ENCODE data around the gene CHRNB4. TPM values are rescaled to one million over a fixed set of nuclear protein-coding genes. Genes with fewer than 3 reads are reported as not detected.
"Not testable (repeated sequence)": the region's sequence is repeated elsewhere in the genome, so short reads cannot be mapped to it uniquely, and the experiment has no call there.

The CHRNB4 gene
- total RNA-seq, 2 experiments from 2014 or later, result not detected

DNA sequence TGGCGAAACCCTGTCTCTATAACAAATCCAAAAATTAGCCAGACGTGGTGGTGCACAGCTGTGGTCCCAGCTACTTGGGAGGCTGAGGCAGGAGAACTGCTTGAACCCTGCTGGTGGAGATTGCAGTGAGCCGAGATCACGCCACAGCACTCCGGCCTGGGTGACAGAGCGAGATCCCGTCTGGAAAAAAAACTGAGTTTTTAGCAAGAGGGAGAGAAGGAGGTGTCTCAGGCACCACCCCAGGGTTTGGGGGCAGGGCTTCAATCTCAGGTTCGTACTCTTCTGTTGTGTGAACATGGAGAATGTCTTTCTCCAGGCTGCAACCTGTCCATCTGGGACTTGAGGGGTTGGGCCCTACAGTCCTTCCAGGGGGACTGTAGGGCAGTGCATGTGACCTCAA is 22.9 kb downstream of the CHRNB4 start:
- Mint-ChIP-seq H3K36me3 (no peaks in the 10 kb centered on the region), H3K27me3 (peaks cover 46% of the 10 kb centered on the region), H3K27ac (no peak overlapping the region), H3K4me1 (peaks cover 16% of the 10 kb centered on the region), H3K4me3 (no peak overlapping the region), H3K9me3 (no peaks in the 10 kb centered on the region)
- DNase-seq, result no peak

DNA sequence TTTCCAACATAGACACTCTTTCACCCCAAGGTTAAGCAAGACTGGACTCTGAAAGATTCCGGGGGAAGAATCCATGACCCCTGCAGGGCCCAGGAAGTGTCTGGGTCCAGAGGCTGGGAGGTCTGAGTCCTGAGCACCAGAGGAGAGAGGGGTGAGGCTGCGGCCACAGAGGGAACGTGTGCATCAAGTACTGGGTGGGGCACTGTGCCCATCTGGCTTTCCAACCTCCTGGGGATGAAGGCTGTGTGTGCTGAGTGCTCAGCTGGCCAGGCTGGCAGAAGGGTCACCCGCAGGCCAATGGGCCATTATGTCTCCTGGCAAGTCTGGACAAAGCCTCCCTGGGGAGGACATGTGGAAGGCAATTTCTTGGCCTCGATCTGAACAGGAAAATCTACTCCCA is 23.5 kb downstream of the CHRNB4 start:
- DNase-seq, result no peak
- no peak overlapping the region for H3K27ac Mint-ChIP-seq
- H3K4me3 Mint-ChIP-seq, result no peak overlapping the region
- H3K4me1 Mint-ChIP-seq, result peaks cover 16% of the 10 kb centered on the region
- H3K36me3 Mint-ChIP-seq, result no peaks in the 10 kb centered on the region
- H3K9me3 Mint-ChIP-seq, result no peaks in the 10 kb centered on the region
- H3K27me3 Mint-ChIP-seq, result peaks cover 41% of the 10 kb centered on the region

DNA sequence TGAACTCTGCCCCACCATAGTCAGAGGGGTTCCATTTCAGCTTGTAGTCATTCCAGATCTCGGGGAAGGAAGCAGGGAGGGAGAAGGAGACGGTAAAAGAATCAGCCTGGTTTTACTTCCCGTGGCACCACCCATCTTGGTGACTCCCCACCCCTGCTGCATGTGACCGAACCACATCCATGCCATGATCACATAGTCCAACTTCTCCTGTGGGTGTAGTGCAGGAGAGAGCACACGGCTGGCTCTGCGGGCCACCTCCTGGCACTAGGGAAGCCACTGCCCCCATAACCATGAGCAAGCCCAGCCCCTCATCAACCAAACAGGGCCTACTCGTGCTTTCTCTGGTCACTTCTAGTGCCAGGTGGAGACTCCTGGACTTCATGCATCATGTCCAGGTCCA is 23.9 kb downstream of the CHRNB4 start:
- no peaks in the 10 kb centered on the region for H3K36me3 Mint-ChIP-seq
- no peak overlapping the region for H3K27ac Mint-ChIP-seq
- H3K4me1 Mint-ChIP-seq, result peaks cover 16% of the 10 kb centered on the region
- H3K4me3 Mint-ChIP-seq, result no peak overlapping the region
- H3K9me3 Mint-ChIP-seq, result no peaks in the 10 kb centered on the region
- peaks cover 37% of the 10 kb centered on the region for H3K27me3 Mint-ChIP-seq
- DNase-seq, result no peak

DNA sequence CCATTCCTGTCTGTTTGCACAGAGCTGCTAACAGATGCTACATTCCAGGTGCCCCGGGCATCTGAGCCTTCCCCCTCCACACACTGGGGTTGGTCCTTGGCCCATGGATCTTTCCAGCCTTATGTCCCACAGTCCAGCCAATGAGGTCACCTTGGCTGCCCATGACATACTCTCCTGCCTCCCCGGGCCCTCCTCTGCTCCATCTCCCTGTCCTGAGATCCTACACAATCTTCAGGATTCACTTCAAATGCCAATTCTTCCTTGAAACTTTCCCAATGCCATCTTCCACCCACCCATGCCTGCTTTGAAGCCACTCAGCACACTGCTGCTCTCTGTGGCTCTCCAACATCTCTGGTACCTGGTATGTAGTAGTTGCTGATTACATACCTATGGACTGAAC is 24.5 kb downstream of the CHRNB4 start:
- Mint-ChIP-seq H3K4me1 (peaks cover 11% of the 10 kb centered on the region), H3K27ac (no peak overlapping the region), H3K9me3 (no peaks in the 10 kb centered on the region), H3K27me3 (peaks cover 32% of the 10 kb centered on the region), H3K4me3 (no peak overlapping the region), H3K36me3 (no peaks in the 10 kb centered on the region)
- no peak for DNase-seq

DNA sequence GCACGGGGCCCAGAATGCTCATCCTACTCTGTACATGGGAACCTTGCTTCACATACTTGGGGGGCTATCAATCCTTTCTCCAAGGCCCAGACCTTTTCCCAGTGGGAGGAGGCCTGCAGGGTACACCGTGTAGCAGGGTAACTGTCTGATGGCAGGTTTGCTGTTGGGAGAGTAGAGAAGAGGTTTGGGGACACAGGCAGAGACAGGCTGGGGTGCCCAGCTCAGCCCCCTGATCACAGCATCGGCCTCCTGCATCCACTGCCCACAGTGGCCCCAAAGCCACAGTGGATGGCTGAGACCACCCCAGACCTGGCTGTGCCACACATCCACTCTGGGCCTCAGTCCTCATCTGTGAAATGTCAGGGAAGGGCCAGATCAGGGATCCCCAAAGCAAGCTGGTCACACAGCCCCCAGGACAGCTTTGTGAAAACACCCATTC is 25.8 kb downstream of the CHRNB4 start:
- Mint-ChIP-seq H3K27me3 (peaks cover 23% of the 10 kb centered on the region), H3K9me3 (no peaks in the 10 kb centered on the region), H3K4me3 (no peak overlapping the region), H3K4me1 (peaks cover 7% of the 10 kb centered on the region), H3K27ac (no peak overlapping the region), H3K36me3 (no peaks in the 10 kb centered on the region)
- DNase-seq, result no peak

DNA sequence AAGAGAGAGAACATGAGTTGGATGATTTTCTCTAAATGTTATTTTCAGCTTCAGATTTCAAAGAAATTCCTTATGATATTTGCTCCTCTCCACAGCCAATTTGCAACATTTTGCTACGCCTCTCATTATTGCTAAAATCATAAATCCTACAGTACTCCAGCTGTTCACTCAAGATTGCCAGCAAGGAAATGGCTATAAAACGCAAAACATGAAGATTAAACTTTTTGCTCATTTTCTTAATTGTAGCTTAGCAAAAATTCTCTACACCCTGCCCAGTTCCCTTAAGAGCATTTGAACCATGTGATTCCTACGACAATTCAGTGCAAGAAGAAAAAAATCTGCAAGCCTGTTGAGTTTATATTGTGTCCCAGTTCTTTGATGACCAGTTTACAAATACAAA is 27.0 kb downstream of the CHRNB4 start:
- Mint-ChIP-seq H3K27me3 (peaks cover 12% of the 10 kb centered on the region), H3K4me1 (peaks cover 2% of the 10 kb centered on the region), H3K27ac (no peak overlapping the region), H3K4me3 (no peak overlapping the region), H3K36me3 (no peaks in the 10 kb centered on the region), H3K9me3 (no peaks in the 10 kb centered on the region)
- DNase-seq, result no peak

DNA sequence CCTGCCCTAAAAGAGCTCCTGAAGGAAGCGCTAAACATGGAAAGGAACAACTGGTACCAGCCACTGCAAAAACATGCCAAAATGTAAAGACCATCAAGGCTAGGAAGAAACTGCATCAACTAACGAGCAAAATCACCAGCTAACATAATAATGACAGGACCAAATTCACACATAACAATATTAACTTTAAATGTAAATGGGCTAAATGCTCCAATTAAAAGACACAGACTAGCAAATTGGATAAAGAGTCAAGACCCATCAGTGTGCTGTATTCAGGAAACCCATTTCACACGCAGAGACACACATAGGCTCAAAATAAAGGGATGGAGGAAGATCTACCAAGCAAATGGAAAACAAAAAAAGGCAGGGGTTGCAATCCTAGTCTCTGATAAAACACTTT is 31.5 kb downstream of the CHRNB4 start:
- H3K4me3 Mint-ChIP-seq, result not testable (repeated sequence)

DNA sequence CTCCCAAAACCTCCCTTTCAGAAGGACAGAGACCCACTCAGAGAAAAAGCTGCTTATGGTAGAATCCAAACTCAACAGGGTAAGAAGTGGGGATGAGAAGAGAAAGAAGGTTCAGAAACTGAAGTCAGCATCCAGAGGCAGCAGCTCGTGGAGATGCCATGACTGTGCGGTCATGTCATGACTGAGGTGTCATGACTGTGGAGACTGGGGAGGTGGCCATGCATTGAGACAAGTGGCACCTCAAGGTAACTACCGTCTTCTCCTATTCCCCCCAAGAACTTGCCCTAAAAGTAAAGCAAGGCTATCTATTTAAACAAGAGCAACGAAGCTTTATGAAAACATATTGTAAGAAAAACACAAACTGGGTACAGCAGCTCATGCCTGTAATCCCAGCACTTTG is 35.3 kb downstream of the CHRNB4 start:
- H3K27ac Mint-ChIP-seq, result no peak overlapping the region
- no peak for DNase-seq
- H3K27me3 Mint-ChIP-seq, result peaks cover 7% of the 10 kb centered on the region
- H3K36me3 Mint-ChIP-seq, result no peaks in the 10 kb centered on the region
- no peak overlapping the region for H3K4me3 Mint-ChIP-seq
- H3K4me1 Mint-ChIP-seq, result no peaks in the 10 kb centered on the region
- no peaks in the 10 kb centered on the region for H3K9me3 Mint-ChIP-seq

More for the DNA sequence above, 31.5 kb downstream of the CHRNB4 start:
- not testable (repeated sequence) for H3K9me3 Mint-ChIP-seq, DNase-seq, H3K27me3 Mint-ChIP-seq, H3K27ac Mint-ChIP-seq, H3K4me1 Mint-ChIP-seq, H3K36me3 Mint-ChIP-seq

DNA sequence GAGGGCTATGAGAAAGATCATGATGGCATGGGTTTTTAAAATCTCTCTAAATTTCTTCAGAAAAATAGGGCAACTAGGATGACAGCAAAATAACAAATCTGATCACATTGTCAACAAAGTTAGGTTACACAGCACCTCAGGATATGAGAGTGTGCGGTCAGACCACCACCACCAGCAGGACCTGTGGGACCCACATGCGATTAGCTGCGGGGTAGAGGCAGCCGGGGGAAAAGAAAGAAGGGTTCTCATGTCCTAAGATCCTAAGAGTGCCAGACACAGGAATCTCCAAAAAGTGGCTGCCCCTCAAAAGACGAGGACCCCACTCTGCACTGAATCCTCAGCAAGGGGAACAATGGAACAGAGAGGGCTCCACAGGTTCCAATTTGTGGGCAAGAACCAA is 35.8 kb downstream of the CHRNB4 start:
- Mint-ChIP-seq H3K4me1 (no peaks in the 10 kb centered on the region), H3K36me3 (no peaks in the 10 kb centered on the region)

DNA sequence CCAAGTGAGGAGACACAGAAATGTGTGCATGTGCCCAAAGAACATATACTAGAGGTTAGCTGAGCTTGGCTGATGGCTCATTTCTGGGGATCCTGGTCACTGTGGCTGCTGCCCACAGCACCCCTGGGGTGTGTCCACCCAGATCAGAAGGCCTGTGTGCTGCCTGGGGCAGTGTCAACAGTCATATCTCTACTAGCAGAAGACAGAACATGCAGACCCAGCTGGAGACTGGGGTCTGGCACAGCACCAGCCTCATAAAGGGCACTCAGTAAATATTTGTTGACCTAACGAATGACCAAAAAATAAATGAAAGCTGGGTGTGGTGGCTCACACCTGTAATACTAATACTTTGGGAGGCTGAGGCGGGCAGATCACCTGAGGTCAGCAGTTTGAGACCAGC is 36.6 kb downstream of the CHRNB4 start:
- H3K4me1 Mint-ChIP-seq, result no peaks in the 10 kb centered on the region
- no peaks in the 10 kb centered on the region for H3K36me3 Mint-ChIP-seq
- H3K27ac Mint-ChIP-seq, result no peak overlapping the region
- no peak overlapping the region for H3K4me3 Mint-ChIP-seq
- H3K27me3 Mint-ChIP-seq, result peaks cover 7% of the 10 kb centered on the region
- H3K9me3 Mint-ChIP-seq, result no peaks in the 10 kb centered on the region
- no peak for DNase-seq

More for the DNA sequence above, 35.8 kb downstream of the CHRNB4 start:
- H3K27me3 Mint-ChIP-seq, result peaks cover 7% of the 10 kb centered on the region
- no peak overlapping the region for H3K27ac Mint-ChIP-seq
- no peak overlapping the region for H3K4me3 Mint-ChIP-seq
- no peaks in the 10 kb centered on the region for H3K9me3 Mint-ChIP-seq
- no peak for DNase-seq

DNA sequence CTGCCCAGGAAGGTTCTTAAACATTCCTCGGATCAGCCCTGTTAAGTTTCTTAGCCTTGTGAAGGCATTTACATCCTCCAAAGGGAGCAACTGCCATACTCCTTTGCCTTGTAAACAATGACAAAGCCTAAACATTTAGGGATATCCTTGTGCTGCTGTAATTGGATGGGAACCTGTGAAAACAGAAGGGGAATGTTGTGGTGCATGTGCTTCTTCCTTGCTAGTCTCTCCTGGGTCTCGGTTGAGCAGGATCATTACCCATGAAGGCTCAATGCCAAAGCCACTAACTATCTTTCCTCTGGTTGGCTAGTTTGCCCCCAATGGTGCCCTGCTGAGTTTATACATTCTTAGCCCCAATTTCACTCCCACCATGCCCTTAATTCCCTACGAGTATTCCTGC is 37.5 kb downstream of the CHRNB4 start:
- Mint-ChIP-seq H3K4me1 (no peaks in the 10 kb centered on the region), H3K9me3 (no peaks in the 10 kb centered on the region), H3K36me3 (no peaks in the 10 kb centered on the region), H3K27ac (no peak overlapping the region), H3K27me3 (peaks cover 7% of the 10 kb centered on the region), H3K4me3 (no peak overlapping the region)
- DNase-seq, result no peak

DNA sequence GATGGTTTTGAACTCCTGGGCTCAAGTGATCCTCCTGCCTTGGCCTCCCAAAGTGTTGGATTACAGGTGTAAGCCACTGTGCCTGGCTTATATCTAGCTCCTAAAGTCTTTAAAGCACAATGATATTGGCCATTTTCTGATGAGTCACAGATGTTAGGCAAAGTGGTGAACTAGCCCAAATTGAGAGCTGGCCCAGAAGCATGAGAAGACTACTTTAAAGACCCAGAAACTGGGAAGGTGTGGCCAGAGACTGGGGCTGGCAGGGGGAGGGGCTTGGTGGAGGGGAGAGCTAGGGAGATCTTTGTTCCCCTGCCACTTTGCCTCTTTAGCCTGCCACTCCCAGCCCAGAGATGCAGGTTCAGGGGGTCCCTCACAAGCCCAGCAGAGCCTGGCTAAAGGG is 41.8 kb downstream of the CHRNB4 start:
- DNase-seq, result no peak
- Mint-ChIP-seq H3K9me3 (no peaks in the 10 kb centered on the region), H3K36me3 (no peaks in the 10 kb centered on the region), H3K27ac (no peak overlapping the region), H3K4me3 (no peak overlapping the region), H3K27me3 (no peaks in the 10 kb centered on the region), H3K4me1 (peaks cover 4% of the 10 kb centered on the region)

DNA sequence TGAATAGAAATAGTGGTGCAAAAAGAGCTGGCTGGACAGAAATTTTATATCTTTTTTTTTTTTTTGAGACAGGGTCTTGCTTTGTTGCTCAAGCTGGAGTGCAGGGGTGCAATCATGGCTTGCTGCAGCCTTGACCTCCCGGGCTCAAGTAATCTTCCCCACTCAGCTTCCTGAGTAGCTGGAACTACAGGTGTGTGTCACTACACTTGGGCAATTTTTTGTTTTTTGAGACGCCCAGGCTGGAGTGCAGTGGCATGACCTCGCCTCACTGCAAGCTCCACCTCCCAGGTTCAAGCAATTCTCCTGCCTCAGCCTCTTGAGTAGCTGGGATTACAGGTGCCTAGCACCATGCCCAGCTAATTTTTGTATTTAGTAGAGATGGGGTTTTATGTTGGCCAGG is 42.7 kb downstream of the CHRNB4 start:
- no peaks in the 10 kb centered on the region for H3K27me3 Mint-ChIP-seq
- H3K4me1 Mint-ChIP-seq, result peaks cover 4% of the 10 kb centered on the region
- H3K9me3 Mint-ChIP-seq, result no peaks in the 10 kb centered on the region
- no peak overlapping the region for H3K4me3 Mint-ChIP-seq
- no peak overlapping the region for H3K27ac Mint-ChIP-seq
- no peak for DNase-seq
- no peaks in the 10 kb centered on the region for H3K36me3 Mint-ChIP-seq

DNA sequence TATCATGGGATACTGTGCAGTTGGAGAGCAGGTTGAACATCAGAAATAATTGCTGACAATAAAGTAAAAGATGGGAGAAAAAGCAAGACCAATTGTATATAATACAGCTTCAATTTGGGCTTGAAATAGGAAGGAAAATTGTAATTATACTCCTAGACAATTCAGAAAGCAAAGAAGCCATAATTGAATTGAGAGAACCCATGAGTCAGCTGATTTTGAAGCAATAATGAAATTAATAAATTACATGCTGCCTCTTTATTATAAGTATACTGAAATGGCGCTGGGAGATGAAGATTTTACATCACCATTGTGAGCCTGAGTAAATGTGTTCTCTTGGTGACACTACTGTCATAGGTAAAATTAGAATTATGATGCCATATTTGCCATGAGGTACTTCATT is 43.4 kb downstream of the CHRNB4 start:
- Mint-ChIP-seq H3K27me3 (no peaks in the 10 kb centered on the region), H3K4me1 (peaks cover 4% of the 10 kb centered on the region), H3K36me3 (no peaks in the 10 kb centered on the region), H3K27ac (no peak overlapping the region), H3K9me3 (no peaks in the 10 kb centered on the region), H3K4me3 (no peak overlapping the region)
- DNase-seq, result no peak

DNA sequence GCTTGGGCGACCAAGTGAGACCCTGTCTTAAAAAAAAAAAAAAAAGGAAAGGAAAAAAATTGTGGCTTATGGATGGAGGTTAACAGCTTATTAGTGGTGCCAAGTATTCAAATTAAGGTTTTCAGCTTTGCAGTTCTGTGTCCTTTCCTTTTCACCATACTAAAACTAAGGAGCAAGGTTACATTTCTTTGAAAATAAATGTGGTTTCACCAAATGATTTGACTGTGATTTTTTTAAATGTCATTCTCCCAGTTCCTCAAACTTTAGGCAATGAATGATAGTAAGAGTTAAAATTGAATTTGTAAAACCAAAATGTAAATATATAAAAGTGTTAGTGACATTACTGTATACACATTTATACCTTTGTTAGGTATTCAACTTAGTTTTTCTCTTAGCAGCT is 66.1 kb downstream of the CHRNB4 start:
- H3K27ac Mint-ChIP-seq, result no peak overlapping the region
- H3K4me1 Mint-ChIP-seq, result no peaks in the 10 kb centered on the region
- no peaks in the 10 kb centered on the region for H3K36me3 Mint-ChIP-seq
- H3K4me3 Mint-ChIP-seq, result no peak overlapping the region
- H3K9me3 Mint-ChIP-seq, result no peaks in the 10 kb centered on the region
- no peak for DNase-seq
- peaks cover 4% of the 10 kb centered on the region for H3K27me3 Mint-ChIP-seq
